NB4 (cell line): Measurements from ENCODE around the gene ISM1.

ENCODE experiments used
- DNase-seq: peaks from one replicate; pipeline ENCODE4 v3.0.0; 2010; ENCODE audit warnings: low read depth
- H3K4me3 ChIP-seq: one replicate; pipeline ENCODE4 v1.5.1; 2011; ENCODE audit warnings: mild to moderate bottlenecking, low read depth, low read length, moderate library complexity
- MYC ChIP-seq: IDR thresholded peaks from 2 replicates; pipeline ENCODE4 v1.6.1; 2011; ENCODE audit warnings: low read depth, low read length
- POLR2A ChIP-seq: IDR thresholded peaks from 2 replicates; pipeline ENCODE4 v1.6.1; 2011; ENCODE audit warnings: mild to moderate bottlenecking; ENCODE audit not compliant: insufficient read length; ENCODE audit errors: extremely low read depth
- TF ChIP-seq, protein P1 (sequence below): IDR thresholded peaks from one replicate; pipeline ENCODE4 v1.5.1; 2012; ENCODE audit warnings: low read depth, low read length
- TF ChIP-seq, protein P2 (sequence below): IDR thresholded peaks from 2 replicates; pipeline ENCODE4 v1.6.1; 2011; ENCODE audit warnings: low read depth, low read length

The ISM1 gene

DNA sequence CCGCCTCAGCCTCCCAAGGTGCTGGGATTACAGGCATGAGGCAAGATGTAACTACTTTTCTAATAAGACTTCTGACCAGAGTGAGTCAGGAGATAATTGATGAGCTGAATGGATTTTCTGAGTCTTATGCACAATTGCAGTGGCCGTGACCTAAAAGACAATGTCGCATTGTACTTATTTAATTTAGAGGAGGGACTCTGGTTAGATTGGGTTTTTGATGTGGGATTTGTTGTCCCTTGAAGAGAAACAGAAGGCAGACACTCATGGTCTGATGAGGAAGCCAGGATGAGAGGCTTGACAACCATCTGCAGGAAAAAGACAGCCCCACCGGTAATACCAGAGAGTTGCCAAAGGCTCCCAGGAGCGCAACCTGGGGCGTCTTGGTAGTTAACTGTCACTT, 68.0 kb downstream of the ISM1 start:
- TF ChIP-seq, protein P1, sequence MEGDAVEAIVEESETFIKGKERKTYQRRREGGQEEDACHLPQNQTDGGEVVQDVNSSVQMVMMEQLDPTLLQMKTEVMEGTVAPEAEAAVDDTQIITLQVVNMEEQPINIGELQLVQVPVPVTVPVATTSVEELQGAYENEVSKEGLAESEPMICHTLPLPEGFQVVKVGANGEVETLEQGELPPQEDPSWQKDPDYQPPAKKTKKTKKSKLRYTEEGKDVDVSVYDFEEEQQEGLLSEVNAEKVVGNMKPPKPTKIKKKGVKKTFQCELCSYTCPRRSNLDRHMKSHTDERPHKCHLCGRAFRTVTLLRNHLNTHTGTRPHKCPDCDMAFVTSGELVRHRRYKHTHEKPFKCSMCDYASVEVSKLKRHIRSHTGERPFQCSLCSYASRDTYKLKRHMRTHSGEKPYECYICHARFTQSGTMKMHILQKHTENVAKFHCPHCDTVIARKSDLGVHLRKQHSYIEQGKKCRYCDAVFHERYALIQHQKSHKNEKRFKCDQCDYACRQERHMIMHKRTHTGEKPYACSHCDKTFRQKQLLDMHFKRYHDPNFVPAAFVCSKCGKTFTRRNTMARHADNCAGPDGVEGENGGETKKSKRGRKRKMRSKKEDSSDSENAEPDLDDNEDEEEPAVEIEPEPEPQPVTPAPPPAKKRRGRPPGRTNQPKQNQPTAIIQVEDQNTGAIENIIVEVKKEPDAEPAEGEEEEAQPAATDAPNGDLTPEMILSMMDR: no peak
- TF ChIP-seq, protein P2, sequence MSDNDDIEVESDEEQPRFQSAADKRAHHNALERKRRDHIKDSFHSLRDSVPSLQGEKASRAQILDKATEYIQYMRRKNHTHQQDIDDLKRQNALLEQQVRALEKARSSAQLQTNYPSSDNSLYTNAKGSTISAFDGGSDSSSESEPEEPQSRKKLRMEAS: no peak
- TF ChIP-seq POLR2A (no peak), MYC (no peak)
- no peak for DNase-seq
- no peak overlapping the region for H3K4me3 ChIP-seq

DNA sequence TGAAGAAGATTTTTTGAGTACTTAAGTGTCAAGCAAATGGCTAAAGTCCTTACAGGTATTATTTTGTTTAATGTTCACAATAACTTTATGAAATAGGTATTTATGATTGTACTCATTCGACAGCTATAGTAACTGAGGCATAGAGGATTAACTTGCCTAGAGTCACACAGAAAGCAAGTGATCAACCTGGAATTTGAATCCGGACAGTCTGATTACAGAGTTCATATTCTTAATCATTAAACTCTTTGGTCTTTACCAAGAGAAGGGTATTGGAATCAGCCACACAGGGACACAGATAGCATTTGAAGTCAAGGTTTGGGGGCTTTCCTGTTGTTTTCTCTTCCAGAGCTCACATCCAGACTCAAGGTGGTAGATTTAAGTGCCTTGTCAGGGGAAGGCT, 69.7 kb downstream of the ISM1 start:
- no peak for TF ChIP-seq MYC
- TF ChIP-seq, protein P1: no peak
- TF ChIP-seq POLR2A: no peak
- TF ChIP-seq, protein P2: no peak
- no peak overlapping the region for H3K4me3 ChIP-seq
- no peak for DNase-seq

DNA sequence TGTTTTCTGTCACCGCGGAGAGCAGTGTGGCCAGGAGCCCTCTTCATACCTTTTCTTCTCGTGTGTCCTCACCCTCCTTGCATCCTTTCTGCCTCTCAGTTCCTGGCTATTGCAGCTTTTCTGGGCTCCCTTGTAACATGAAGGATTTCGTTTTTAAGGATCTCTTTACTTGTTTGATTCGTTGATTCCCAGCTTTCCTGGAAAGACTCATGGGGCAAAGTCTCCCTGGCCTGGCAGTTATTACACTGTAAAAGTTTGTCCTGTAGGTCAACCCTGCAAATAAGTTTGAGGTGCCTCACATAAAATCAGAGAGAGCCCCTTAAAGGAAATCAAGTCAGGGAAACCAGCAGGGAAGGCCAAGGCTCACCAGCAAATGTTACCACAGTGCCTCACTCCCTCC, 70.1 kb downstream of the ISM1 start:
- DNase-seq: no peak
- TF ChIP-seq MYC: no peak
- no peak for TF ChIP-seq POLR2A
- TF ChIP-seq, protein P1: no peak
- TF ChIP-seq, protein P2: no peak
- H3K4me3 ChIP-seq: no peak overlapping the region

DNA sequence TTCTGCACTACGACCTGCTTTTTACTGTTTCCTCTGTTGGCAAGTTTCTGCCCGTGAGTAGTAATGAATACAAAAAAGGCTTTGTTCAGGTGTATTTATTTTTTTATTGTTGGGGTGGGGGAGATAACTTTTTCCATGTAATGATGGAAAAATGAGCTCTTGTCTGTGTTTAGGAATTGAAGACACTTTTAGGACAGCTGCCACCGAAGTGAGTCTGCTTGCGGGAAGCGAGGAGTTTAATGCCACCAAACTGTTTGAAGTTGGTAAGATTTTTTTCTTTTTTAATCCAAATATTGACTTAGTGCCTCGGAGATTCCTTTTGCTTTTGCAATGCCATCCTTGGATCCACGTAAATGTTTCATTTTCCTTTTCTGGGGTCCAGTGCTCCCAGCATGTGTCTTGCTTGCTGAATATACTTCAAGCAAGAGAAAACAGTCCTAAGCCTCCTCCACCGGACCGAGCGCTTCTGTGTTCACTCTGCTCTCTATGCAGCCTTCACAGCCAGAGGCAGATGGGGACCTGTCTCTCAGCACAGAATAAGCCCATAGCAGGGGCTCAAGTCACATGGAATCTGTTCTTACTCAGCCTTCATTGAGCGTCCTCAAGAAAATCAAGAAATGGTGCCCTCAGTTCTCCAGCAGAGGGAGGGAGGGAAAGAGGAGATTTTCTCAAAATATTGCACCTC, 71.3 kb downstream of the ISM1 start:
- DNase-seq: no peak
- H3K4me3 ChIP-seq: no peak overlapping the region
- TF ChIP-seq, protein P1: no peak
- no peak for TF ChIP-seq MYC
- TF ChIP-seq, protein P2: no peak
- TF ChIP-seq POLR2A: no peak

DNA sequence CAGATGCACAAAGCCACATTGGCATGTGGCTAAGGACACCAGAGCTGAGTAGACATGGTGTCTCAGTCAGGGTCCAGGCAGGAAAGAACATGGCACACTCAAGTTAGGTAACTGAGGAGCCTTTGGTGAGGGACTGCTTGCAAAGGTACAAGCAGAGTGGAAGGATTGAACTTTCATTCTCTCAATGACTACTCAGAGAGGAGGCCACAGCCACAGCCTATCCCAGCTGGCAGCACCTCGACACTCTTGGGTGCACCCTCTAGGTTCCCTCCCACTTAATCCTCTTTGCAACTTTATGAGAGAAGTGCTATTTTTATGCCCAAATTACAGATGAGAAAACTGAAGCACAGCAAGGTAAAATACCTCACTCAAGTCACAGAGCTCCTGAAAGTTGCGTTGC, 73.4 kb downstream of the ISM1 start:
- no peak overlapping the region for H3K4me3 ChIP-seq
- DNase-seq: no peak
- no peak for TF ChIP-seq MYC

DNA sequence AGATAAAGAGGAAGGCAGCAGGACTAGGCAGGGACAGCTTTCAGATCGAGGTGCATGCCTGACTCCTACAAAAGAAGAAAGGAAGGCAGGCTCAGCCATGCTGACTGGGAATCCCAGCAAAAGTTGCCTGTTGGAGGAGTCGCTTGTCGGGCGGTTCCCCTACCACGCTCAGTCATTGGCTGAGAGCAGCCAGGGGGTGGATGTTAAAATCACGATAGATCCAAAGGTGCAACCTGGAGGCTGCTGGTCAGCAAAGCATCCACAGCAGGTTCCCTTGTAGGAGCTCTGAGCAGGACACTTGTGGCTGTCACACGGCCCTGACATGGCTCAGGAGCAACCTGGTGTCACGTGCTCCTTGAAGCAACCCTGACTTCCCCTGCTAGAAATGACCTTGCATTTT, 74.6 kb downstream of the ISM1 start:
- DNase-seq: no peak
- TF ChIP-seq, protein P2: no peak
- TF ChIP-seq POLR2A (no peak), MYC (no peak)
- TF ChIP-seq, protein P1: no peak
- no peak overlapping the region for H3K4me3 ChIP-seq
